GM12878 (cell line): ENCODE measurements around the gene ASAH2. TPM values are rescaled to one million over a fixed set of nuclear protein-coding genes. Genes with fewer than 3 reads are reported as not detected.
"Not testable (repeated sequence)": the region's sequence is repeated elsewhere in the genome, so short reads cannot be mapped to it uniquely, and the experiment has no call there.

ENCODE experiments used
- ATAC-seq: fragments of 200-7000 bp; cut with Tn5 transposase; 3 replicates; pipeline ENCODE4 v1.9.1; 2020; ENCODE audit warnings: mild to moderate bottlenecking, moderate library complexity
- BruUV-seq: library from RNA; stranded (reverse); fragments of 400-500 nt; replicated peaks from 2 replicates; lab custom pipeline; 2021; lab: Mats Ljungman, UMichigan
- CTCF ChIA-PET: fragments of 300-600 bp; sonication (Branson Sonifier 250); formaldehyde crosslinking; extraction: SDS; loops from one replicate; lab custom pipeline; 2021; ENCODE audit warnings: inconsistent platforms; lab: Yijun Ruan, JAX
- POLR2A ChIA-PET: fragments of 350-600 bp; formaldehyde crosslinking; extraction: SDS; loops from one replicate; lab custom pipeline; 2021; ENCODE audit warnings: inconsistent platforms; lab: Charles Lee
- RAD21 ChIA-PET: fragments of 300-600 bp; sonication (Branson Sonifier 250); formaldehyde crosslinking; loops from one replicate; lab custom pipeline; 2023; ENCODE audit warnings: antibody characterized with exemption; ENCODE audit not compliant: unreplicated experiment; lab: Charles Lee
- SMC1A ChIA-PET: fragments of 300-600 bp; sonication (Branson Sonifier 250); formaldehyde crosslinking; loops from one replicate; lab custom pipeline; 2023; ENCODE audit not compliant: unreplicated experiment, uncharacterized antibody; lab: Charles Lee
- DNase-seq: peaks from one replicate; pipeline ENCODE4 v3.0.0-alpha.2; 2011; ENCODE audit warnings: low read depth, low spot score
- FAIRE-seq: peaks from 3 replicates; lab custom pipeline; 2011; peaks lifted over from hg19 to GRCh38; lab: Jason Lieb, UNC
- H2AFZ ChIP-seq: 2 replicates; pipeline ENCODE4 v1.6.0; 2011; ENCODE audit warnings: low read depth, low read length, control low read depth; ENCODE audit not compliant: control insufficient read depth
- H3K27ac ChIP-seq: 2 replicates; pipeline ENCODE4 v1.5.1; 2011; ENCODE audit warnings: control low read depth; ENCODE audit not compliant: control insufficient read depth, insufficient read depth
- H3K27me3 ChIP-seq, 2 experiments: replicated peaks in 1 of 2; 2 replicates each; pipeline versions ENCODE4 v1.6.0 to v1.6.1; 2011; ENCODE audit warnings: low read length in 1 of 2; ENCODE audit not compliant: control insufficient read depth in 2 of 2, insufficient read depth in 2 of 2
- H3K36me3 ChIP-seq, 2 experiments: 2 replicates each; pipeline ENCODE4 v1.5.1; 2011; ENCODE audit warnings: low read length in 1 of 2; ENCODE audit not compliant: control insufficient read depth in 2 of 2, insufficient read depth in 2 of 2
- H3K4me1 ChIP-seq: 2 replicates; pipeline ENCODE4 v1.6.1; 2011; ENCODE audit warnings: mild to moderate bottlenecking, low read length, moderate library complexity, mixed read lengths; ENCODE audit not compliant: control insufficient read depth, insufficient read depth
- H3K4me2 ChIP-seq: 2 replicates; pipeline ENCODE4 v1.6.0; 2011; ENCODE audit warnings: control low read depth; ENCODE audit not compliant: control insufficient read depth, insufficient read depth
- H3K4me3 ChIP-seq: fragments of 200-600 bp; sonication (generic); 2 replicates; pipeline ENCODE4 v1.5.1; 2016
- H3K79me2 ChIP-seq: 2 replicates; pipeline ENCODE4 v1.6.0; 2011; ENCODE audit warnings: low read length; ENCODE audit not compliant: control insufficient read depth, insufficient read depth
- H3K9ac ChIP-seq: 2 replicates; pipeline ENCODE4 v1.8.0; 2011; ENCODE audit warnings: low read length, control low read depth, mixed read lengths; ENCODE audit not compliant: control insufficient read depth, insufficient read depth
- H3K9me3 ChIP-seq: replicated peaks from 3 replicates; pipeline ENCODE4 v1.5.1; 2011; ENCODE audit warnings: mild to moderate bottlenecking, low read length; ENCODE audit not compliant: control insufficient read depth, insufficient read depth
- H4K20me1 ChIP-seq: 2 replicates; pipeline ENCODE4 v1.6.0; 2011; ENCODE audit not compliant: control insufficient read depth, insufficient read depth
- BMI1 ChIP-seq: fragments of 450-650 bp; IDR thresholded peaks from 2 replicates; pipeline ENCODE4 v1.6.1; 2016; ENCODE audit warnings: mild to moderate bottlenecking, moderate library complexity, borderline replicate concordance
- CBX3 ChIP-seq: fragments of 200-600 bp; sonication (generic); IDR thresholded peaks from 2 replicates; pipeline ENCODE4 v1.6.1; 2016; ENCODE audit warnings: low read depth, borderline replicate concordance
- CTCF ChIP-seq, 3 experiments: IDR thresholded peaks in 2 of 3; conservative IDR thresholded peaks in 1 of 3; 2 replicates each; pipeline ENCODE4 v1.5.1; 2011; ENCODE audit warnings: low read depth in 3 of 3, low read length in 3 of 3, mild to moderate bottlenecking in 3 of 3, control low read depth in 2 of 3, moderate library complexity in 2 of 3, inconsistent platforms in 1 of 3, mixed read lengths in 1 of 3; ENCODE audit not compliant: control insufficient read depth in 2 of 3, insufficient read depth in 1 of 3; ENCODE audit errors: extremely low read depth in 1 of 3
- CUX1 ChIP-seq: IDR thresholded peaks from 2 replicates; pipeline ENCODE4 v1.6.1; 2012; ENCODE audit warnings: improper control_type of control experiment, low read depth, low read length; ENCODE audit not compliant: insufficient replicate concordance
- JUNB ChIP-seq: IDR thresholded peaks from 2 replicates; pipeline ENCODE4 v1.6.1; 2016; ENCODE audit warnings: antibody characterized with exemption, mild to moderate bottlenecking
- KDM1A ChIP-seq: fragments of 200-600 bp; sonication (generic); IDR thresholded peaks from 2 replicates; pipeline ENCODE4 v1.6.1; 2016; ENCODE audit warnings: borderline replicate concordance
- NR2F1 ChIP-seq: fragments of 450-650 bp; conservative IDR thresholded peaks from 2 replicates; pipeline ENCODE4 v1.6.1; 2017; ENCODE audit warnings: mild to moderate bottlenecking
- TBL1XR1 ChIP-seq: IDR thresholded peaks from 2 replicates; pipeline ENCODE4 v1.6.1; 2012; ENCODE audit warnings: low read depth, low read length, improper control_type of control experiment
- whole genome bisulfite sequencing: methylation state at CpG from one replicate; pipeline ENCODE4 v1.1.6; 2016; ENCODE audit warnings: low lambda C conversion rate; ENCODE audit not compliant: insufficient replicate concordance, insufficient coverage; ENCODE audit errors: missing lambda C conversion rate; 5-methylcytosine and 5-hydroxymethylcytosine counted together
- in situ Hi-C: fragments of 300-500 bp; cut with MboI; formaldehyde crosslinking; loops from 9 replicates; pipeline ENCODE4 v1.14.3; 2018; ENCODE audit warnings: mixed read lengths
- intact Hi-C: fragments of 100-400 bp; cut with micrococcal nuclease; formaldehyde crosslinking; loops from one replicate; pipeline ENCODE4 v1.14.2; 2022; ENCODE audit not compliant: unreplicated experiment
- polyA plus RNA-seq, 11 experiments: library from polyadenylated mRNA; depleted of rRNA in 4 of 11; unstranded in 6 of 11; stranded (reverse) in 5 of 11; fragments of >200 nt; fragmentation: Nextera tagmentation in 4 of 11; fragmentation: Illumina TruSeq in 1 of 11; extraction: Ambion mirVana in 4 of 11; extraction: Trizol in 1 of 11; gene quantifications; 1 replicate in 1 of 11; 2 replicates in 10 of 11; pipeline versions ENCODE4 v1.2.1 to v1.2.3, GENCODE V29; 2011 to 2016; ENCODE audit warnings: inconsistent platforms in 2 of 11, missing spikeins in 2 of 11, low read depth in 1 of 11
- total RNA-seq, 4 experiments: library from RNA; depleted of rRNA in 3 of 4; stranded (reverse); fragments of >200 nt in 3 of 4; fragmentation: Illumina TruSeq in 1 of 4; extraction: Trizol in 1 of 4; gene quantifications; 2 replicates each; pipeline versions ENCODE4 v1.2.1 to v1.2.3, GENCODE V29; 2013 to 2021

ASAH2 gene
- total and polyA plus RNA-seq, 10 of the 15 experiments (the other 5 are each of a cell fraction or from before 2014, with no cell fraction given) = 0.23 to 2.3 (median 1.1) TPM

DNA sequence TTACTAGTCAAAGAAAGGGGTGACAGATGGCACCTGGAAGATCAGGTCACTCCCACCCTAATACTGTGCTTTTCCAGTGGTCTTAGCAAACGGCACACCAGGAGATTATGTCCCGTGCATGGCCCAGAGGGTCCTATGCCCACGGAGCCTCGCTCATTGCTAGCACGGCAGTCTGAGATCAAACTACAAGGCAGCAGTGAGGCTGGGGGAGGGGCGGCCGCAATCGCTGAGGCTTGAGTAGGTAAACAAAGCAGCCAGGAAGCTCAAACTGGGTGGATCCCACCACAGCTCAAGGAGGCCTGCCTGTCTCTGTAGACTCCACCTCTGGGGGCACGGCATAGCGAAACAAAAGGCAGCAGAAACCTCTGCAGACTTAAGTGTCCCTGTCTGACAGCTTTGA, 11.3 kb upstream of the ASAH2 start:
- POLR2A ChIA-PET, H3K79me2 ChIP-seq, H3K27me3 ChIP-seq, ATAC-seq, H3K4me3 ChIP-seq, H3K9me3 ChIP-seq, H3K27ac ChIP-seq, H3K9ac ChIP-seq, FAIRE-seq, in situ Hi-C loops, H4K20me1 ChIP-seq, H3K36me3 ChIP-seq, H2AFZ ChIP-seq, DNase-seq, H3K4me2 ChIP-seq, intact Hi-C loops, BruUV-seq: not testable (repeated sequence)
- ChIA-PET RAD21 (interaction anchor here (1.5 kb wide), 1 partner anchor 13 kb away, joined by 3 read pairs; no protein-coding TSS in a partner anchor), SMC1A (interaction anchor here (2.6 kb wide), 1 partner anchor 13 kb away, joined by 17 read pairs; no protein-coding TSS in a partner anchor), CTCF (interaction anchor here (5.1 kb wide), 1 partner anchor 13 kb away, joined by 43 read pairs; no protein-coding TSS in a partner anchor)
- WGBS = 15% methylated on average over 10 of the region's 10 CpGs
- H3K4me1 ChIP-seq = peaks cover 13% of the 10 kb centered on the region

DNA sequence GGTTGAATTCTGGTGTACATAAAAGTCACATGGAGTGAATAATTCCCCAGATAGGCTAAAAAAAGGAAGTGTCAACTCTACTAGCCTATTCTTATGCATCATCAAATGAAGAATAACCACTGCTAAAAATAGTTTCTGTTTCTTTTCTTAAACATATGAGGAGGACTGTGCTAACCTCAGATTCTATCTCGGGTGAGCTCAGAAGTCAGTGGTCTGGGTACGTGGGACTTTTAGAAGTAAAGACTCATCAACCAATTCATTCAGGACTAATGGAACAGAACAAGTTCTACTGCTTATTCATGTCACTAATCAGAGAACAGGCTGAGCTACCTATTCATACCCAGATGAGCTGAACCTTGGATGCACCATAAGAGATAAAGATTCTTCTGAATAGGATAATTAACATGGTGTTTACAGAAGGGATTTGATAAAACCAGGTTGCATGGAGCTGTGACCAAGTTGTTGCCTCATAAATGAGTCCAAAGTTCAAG, 9.5 kb upstream of the ASAH2 start:
- Histone ChIP-seq H4K20me1 (no peaks in the 10 kb centered on the region), H2AFZ (no peak overlapping the region), H3K9me3 (no peaks in the 10 kb centered on the region; the same call in 2 of the 3 replicates), H3K4me1 (peaks cover 13% of the 10 kb centered on the region), H3K27ac (no peak overlapping the region), H3K4me3 (no peak overlapping the region), H3K36me3 (no peaks in the 10 kb centered on the region), H3K79me2 (no peaks in the 10 kb centered on the region), H3K9ac (no peak overlapping the region), H3K27me3 (no peaks in the 10 kb centered on the region; a peak in 2 of 4 replicates), H3K4me2 (peak overlapping the region; percentile 54; the same call in 1 of the 2 replicates)
- FAIRE-seq (peak; percentile 98), DNase-seq (peak; percentile 71), ATAC-seq (peak; percentile 99)
- in situ Hi-C loops = no loop called here
- RAD21 ChIA-PET = interaction anchor here (0.9 to 2.8 kb wide), 13 partner anchors 11 to 388 kb away, joined by 3 to 18 read pairs (median 4); no protein-coding TSS in a partner anchor
- 0% methylated on average over 2 of the region's 2 CpGs for WGBS
- POLR2A ChIA-PET = interaction anchor here (0.8 to 1.3 kb wide), 4 partner anchors 22 to 196 kb away, joined by 3 to 4 read pairs (median 3); no protein-coding TSS in a partner anchor
- SMC1A ChIA-PET = interaction anchor here (0.6 to 3.9 kb wide), 19 partner anchors 10 to 685 kb away, joined by 3 to 28 read pairs (median 4); partner anchors contain the start of gene ASAH2
- intact Hi-C loops = loop anchor here (1.0 kb wide), 1 partner anchor 247 kb away; no protein-coding TSS in a partner anchor
- BruUV-seq = no TSS peak
- CTCF ChIA-PET = interaction anchor here (0.6 to 5.1 kb wide), 8 partner anchors 10 to 296 kb away, joined by 3 to 43 read pairs (median 4); partner anchors contain the start of gene ASAH2
- TF ChIP-seq CBX3 (no peak), KDM1A (no peak), CTCF (IDR thresholded peaks at IDR 0.05 in 2 of 3, conservative IDR thresholded peaks at IDR 0.05 in 1 of 3; ENCODE audit: control insufficient read depth in 2 of 3, extremely low read depth in 1 of 3, insufficient read depth in 1 of 3, low read depth in 3 of 3, low read length in 3 of 3) (no peak), TBL1XR1 (peak; percentile 92), JUNB (peak; percentile 66), NR2F1 (peak; percentile 79), CUX1 (peak; percentile 11), BMI1 (0 out of 2 replicates have a peak, but pooled peaks have one; percentile 9)
